K562 (cell line): ENCODE data around the gene TRABD. TPM values are rescaled to one million over a fixed set of nuclear protein-coding genes. Genes with fewer than 3 reads are reported as not detected.

Experiments
- ATAC-seq: fragments of 200-7000 bp; cut with Tn5 transposase; 3 replicates; pipeline ENCODE4 v1.9.1; 2020; ENCODE audit warnings: moderate library complexity
- BruUV-seq: library from RNA; stranded (reverse); fragments of 400-500 nt; replicated peaks from 2 replicates; lab custom pipeline; 2021; lab: Mats Ljungman, UMichigan
- CTCF ChIA-PET: fragments of 300-600 bp; formaldehyde crosslinking; extraction: SDS; loops from one replicate; lab custom pipeline; 2021; ENCODE audit warnings: low intra/inter-chr PET ratio; lab: Yijun Ruan, JAX
- POLR2A ChIA-PET: fragments of 300-600, 350-650 bp; sonication (Branson Sonifier 250); formaldehyde crosslinking; extraction: SDS; loops from one replicate; lab custom pipeline; 2021; ENCODE audit warnings: antibody characterized with exemption, inconsistent platforms; lab: Yijun Ruan, JAX
- DNase-seq, 4 experiments: peaks; one replicate each; pipeline versions ENCODE4 v3.0.0 to v3.0.0-alpha.2; 2011 to 2018; ENCODE audit warnings: low spot score in 3 of 4, mixed read lengths in 3 of 4; ENCODE audit errors: extremely low read depth in 1 of 4
- FAIRE-seq: peaks from 2 replicates; lab custom pipeline; 2011; peaks lifted over from hg19 to GRCh38; lab: Jason Lieb, UNC
- H2AFZ ChIP-seq: 2 replicates; pipeline ENCODE4 v1.6.0; 2011; ENCODE audit warnings: low read depth, low read length, control low read depth, inconsistent platforms
- H3K27ac ChIP-seq: fragments of 200-600 bp; 3 replicates; pipeline ENCODE4 v1.8.0; 2011; ENCODE audit warnings: low read depth, mild to moderate bottlenecking, control low read depth, inconsistent platforms, low read length, moderate library complexity, mixed read lengths; ENCODE audit errors: extremely low read depth
- H3K27me3 ChIP-seq, 2 experiments: fragments of 300-600 bp in 1 of 2; 2 replicates in 1 of 2; 3 replicates in 1 of 2; pipeline versions ENCODE4 v1.6.0 to v1.8.0; 2011; ENCODE audit warnings: inconsistent platforms in 2 of 2, low read length in 2 of 2, mild to moderate bottlenecking in 1 of 2, mixed read lengths in 1 of 2, moderate library complexity in 1 of 2; ENCODE audit not compliant: control insufficient read depth in 2 of 2, insufficient read depth in 2 of 2
- H3K36me3 ChIP-seq: fragments of 300-600 bp; 3 replicates; pipeline ENCODE4 v1.8.0; 2011; ENCODE audit warnings: mild to moderate bottlenecking, low read length, inconsistent platforms; ENCODE audit not compliant: control insufficient read depth, insufficient read depth
- H3K4me1 ChIP-seq, 2 experiments: fragments of 200-600 bp in 1 of 2; replicated peaks in 1 of 2; 2 replicates in 1 of 2; 3 replicates in 1 of 2; pipeline versions ENCODE4 v1.5.1 to v1.8.0; 2011; ENCODE audit warnings: inconsistent platforms in 2 of 2, low read length in 2 of 2, mild to moderate bottlenecking in 1 of 2, mixed read lengths in 1 of 2, moderate library complexity in 1 of 2; ENCODE audit not compliant: control insufficient read depth in 2 of 2, insufficient read depth in 2 of 2
- H3K4me2 ChIP-seq: 2 replicates; pipeline ENCODE4 v1.6.1; 2011; ENCODE audit warnings: low read length, control low read depth, inconsistent platforms, mixed read lengths; ENCODE audit not compliant: insufficient read depth
- H3K4me3 ChIP-seq: fragments of 200-600 bp; sonication (generic), shearing (Covaris generic); 2 replicates; pipeline ENCODE4 v1.5.1; 2016; ENCODE audit warnings: control low read depth, inconsistent platforms
- H3K79me2 ChIP-seq: fragments of 200-600 bp; 3 replicates; pipeline ENCODE4 v1.8.0; 2011; ENCODE audit warnings: low read length, inconsistent platforms; ENCODE audit not compliant: control insufficient read depth, insufficient read depth
- H3K9ac ChIP-seq, 2 experiments: 2 replicates each; pipeline versions ENCODE4 v1.6.0 to v1.6.1; 2011; ENCODE audit warnings: low read depth in 2 of 2, low read length in 2 of 2, control low read depth in 1 of 2, inconsistent platforms in 1 of 2, mild to moderate bottlenecking in 1 of 2, mixed read lengths in 1 of 2; ENCODE audit not compliant: insufficient read depth in 1 of 2
- H3K9me1 ChIP-seq: one replicate; pipeline ENCODE4 v1.6.0; 2011; ENCODE audit warnings: inconsistent platforms, mild to moderate bottlenecking, low read length, moderate library complexity; ENCODE audit not compliant: control insufficient read depth, insufficient read depth
- H3K9me3 ChIP-seq: replicated peaks from 2 replicates; pipeline ENCODE4 v1.5.1; 2011; ENCODE audit warnings: low read depth, low read length, inconsistent platforms; ENCODE audit not compliant: control insufficient read depth, insufficient read depth
- H4K20me1 ChIP-seq: replicated peaks from 2 replicates; pipeline ENCODE4 v1.6.1; 2011; ENCODE audit warnings: low read length, inconsistent platforms, mixed read lengths; ENCODE audit not compliant: control insufficient read depth, insufficient read depth
- CAMTA2 ChIP-seq: fragments of 250-450 bp; sonication (Bioruptor Pico); conservative IDR thresholded peaks from 2 replicates; pipeline ENCODE4 v1.5.1; 2022
- PHF8 ChIP-seq: fragments of 200-600 bp; sonication (generic); IDR thresholded peaks from 2 replicates; pipeline ENCODE4 v1.6.1; 2012; ENCODE audit warnings: mixed run types, mild to moderate bottlenecking, inconsistent platforms, low read length, moderate library complexity, borderline replicate concordance
- RHOXF2B ChIP-seq: fragments of 250-450 bp; sonication (Bioruptor Pico); conservative IDR thresholded peaks from 2 replicates; pipeline ENCODE4 v1.5.1; 2021
- SAFB2 ChIP-seq: fragments of 200-400 bp; formaldehyde crosslinking; IDR thresholded peaks from 2 replicates; pipeline ENCODE4 v1.6.1; 2018; ENCODE audit warnings: borderline replicate concordance, low read length, low read depth, moderate library complexity; ENCODE audit not compliant: severe bottlenecking
- SMARCB1 ChIP-seq: IDR thresholded peaks from 2 replicates; pipeline ENCODE4 v1.6.1; 2011; ENCODE audit warnings: improper control_type of control experiment, low read depth; ENCODE audit not compliant: insufficient read length
- STAG1 ChIP-seq: sonication (generic); formaldehyde crosslinking; IDR thresholded peaks from 2 replicates; pipeline ENCODE4 v1.5.0; 2020; ENCODE audit warnings: missing genetic modification reagents, borderline replicate concordance
- ZBED1 ChIP-seq: IDR thresholded peaks from 2 replicates; pipeline ENCODE4 v1.6.1; 2014
- ZNF655 ChIP-seq: fragments of 250-450 bp; sonication (Bioruptor Pico); IDR thresholded peaks from 2 replicates; pipeline ENCODE4 v1.5.0; 2021
- ZNF778 ChIP-seq: fragments of 450-650 bp; formaldehyde crosslinking; IDR thresholded peaks from 2 replicates; pipeline ENCODE4 v1.4.0; 2020; ENCODE audit warnings: mild to moderate bottlenecking, moderate library complexity
- WGBS: fragments of 100-300 bp; shearing (Covaris generic); methylation state at CpG from one replicate; pipeline ENCODE4 v1.1.6; 2016; ENCODE audit warnings: low coverage, mixed read lengths; ENCODE audit not compliant: insufficient coverage; ENCODE audit errors: missing lambda C conversion rate; 5-methylcytosine and 5-hydroxymethylcytosine counted together
- in situ Hi-C: fragments of 300-500 bp; cut with MboI; formaldehyde crosslinking; loops from 4 replicates; pipeline ENCODE4 v1.15.0; 2018; ENCODE audit warnings: inconsistent platforms, mixed read lengths
- intact Hi-C: fragments of 100-400 bp; cut with micrococcal nuclease; formaldehyde crosslinking; loops from 2 replicates; pipeline ENCODE4 v1.14.2; 2022
- polyA plus RNA-seq, 8 experiments: library from polyadenylated mRNA; depleted of rRNA in 4 of 8; stranded (reverse) in 5 of 8; unstranded in 3 of 8; fragments of >200 nt; fragmentation: Nextera tagmentation in 2 of 8; fragmentation: Illumina TruSeq in 1 of 8; extraction: Ambion mirVana in 2 of 8; extraction: Trizol in 1 of 8; gene quantifications; 2 replicates each; pipeline versions ENCODE4 v1.2.1 to v1.2.3, GENCODE V29; 2011 to 2014; ENCODE audit warnings: inconsistent platforms in 1 of 8, missing spikeins in 1 of 8
- total RNA-seq, 7 experiments: library from RNA; depleted of rRNA in 6 of 7; stranded (reverse); fragments of >200 nt in 6 of 7; fragmentation: Illumina TruSeq in 2 of 7; extraction: Trizol in 2 of 7; gene quantifications; 2 replicates each; pipeline versions ENCODE4 v1.2.1 to v1.2.3, GENCODE V29; 2011 to 2021; ENCODE audit warnings: low replicate concordance in 1 of 7
- TF ChIP-seq, protein P1 (sequence below): fragments of 250-450 bp; sonication (Bioruptor Pico); IDR thresholded peaks from 2 replicates; pipeline ENCODE4 v1.8.0; 2021; ENCODE audit warnings: mild to moderate bottlenecking, moderate library complexity
- TF ChIP-seq, protein P2 (sequence below): sonication (generic); formaldehyde crosslinking; IDR thresholded peaks from 2 replicates; pipeline ENCODE4 v1.8.1; 2023; ENCODE audit warnings: mild to moderate bottlenecking, missing genetic modification reagents
- TF ChIP-seq, protein P3 (sequence below), 3 experiments: fragments of 200-800 bp in 1 of 3; sonication (Bioruptor generic) in 1 of 3; sonication (generic) in 1 of 3; formaldehyde crosslinking in 1 of 3; IDR thresholded peaks; 2 replicates each; pipeline versions ENCODE4 v1.6.1 to v1.8.0; 2016 to 2022; ENCODE audit warnings: mild to moderate bottlenecking in 2 of 3, missing compliant biosample characterization in 2 of 3, missing genetic modification characterization in 2 of 3, missing genetic modification reagents in 1 of 3
- TF ChIP-seq, protein P4 (sequence below): sonication (generic); formaldehyde crosslinking; IDR thresholded peaks from 2 replicates; pipeline ENCODE4 v1.8.0; 2022; ENCODE audit warnings: missing genetic modification reagents, mild to moderate bottlenecking, moderate library complexity, borderline replicate concordance

The TRABD gene
- total and polyA plus RNA-seq, 9 of the 15 experiments (the other 6 are each of a cell fraction or from before 2014, with no cell fraction given) = 0.08 to 62.9 (median 14.0) TPM

GRCh38 chr22:50175191-50175461 is 10.6 kb upstream of the TRABD start:
- no TSS peak for BruUV-seq
- intact Hi-C loops (no loop called here), in situ Hi-C loops (no loop called here)
- TF ChIP-seq, protein P1, sequence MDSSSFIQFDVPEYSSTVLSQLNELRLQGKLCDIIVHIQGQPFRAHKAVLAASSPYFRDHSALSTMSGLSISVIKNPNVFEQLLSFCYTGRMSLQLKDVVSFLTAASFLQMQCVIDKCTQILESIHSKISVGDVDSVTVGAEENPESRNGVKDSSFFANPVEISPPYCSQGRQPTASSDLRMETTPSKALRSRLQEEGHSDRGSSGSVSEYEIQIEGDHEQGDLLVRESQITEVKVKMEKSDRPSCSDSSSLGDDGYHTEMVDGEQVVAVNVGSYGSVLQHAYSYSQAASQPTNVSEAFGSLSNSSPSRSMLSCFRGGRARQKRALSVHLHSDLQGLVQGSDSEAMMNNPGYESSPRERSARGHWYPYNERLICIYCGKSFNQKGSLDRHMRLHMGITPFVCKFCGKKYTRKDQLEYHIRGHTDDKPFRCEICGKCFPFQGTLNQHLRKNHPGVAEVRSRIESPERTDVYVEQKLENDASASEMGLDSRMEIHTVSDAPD (CRISPR knock-in tag) = no peak
- TF ChIP-seq SAFB2 = no peak
- no peak for TF ChIP-seq PHF8
- TF ChIP-seq, protein P2, sequence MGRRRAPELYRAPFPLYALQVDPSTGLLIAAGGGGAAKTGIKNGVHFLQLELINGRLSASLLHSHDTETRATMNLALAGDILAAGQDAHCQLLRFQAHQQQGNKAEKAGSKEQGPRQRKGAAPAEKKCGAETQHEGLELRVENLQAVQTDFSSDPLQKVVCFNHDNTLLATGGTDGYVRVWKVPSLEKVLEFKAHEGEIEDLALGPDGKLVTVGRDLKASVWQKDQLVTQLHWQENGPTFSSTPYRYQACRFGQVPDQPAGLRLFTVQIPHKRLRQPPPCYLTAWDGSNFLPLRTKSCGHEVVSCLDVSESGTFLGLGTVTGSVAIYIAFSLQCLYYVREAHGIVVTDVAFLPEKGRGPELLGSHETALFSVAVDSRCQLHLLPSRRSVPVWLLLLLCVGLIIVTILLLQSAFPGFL (CRISPR knock-in tag) = no peak
- no peak for TF ChIP-seq ZBED1
- TF ChIP-seq, protein P3, sequence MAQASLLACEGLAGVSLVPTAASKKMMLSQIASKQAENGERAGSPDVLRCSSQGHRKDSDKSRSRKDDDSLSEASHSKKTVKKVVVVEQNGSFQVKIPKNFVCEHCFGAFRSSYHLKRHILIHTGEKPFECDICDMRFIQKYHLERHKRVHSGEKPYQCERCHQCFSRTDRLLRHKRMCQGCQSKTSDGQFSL (CRISPR knock-in tag; IDR thresholded peaks at IDR 0.05) = no peak
- TF ChIP-seq, protein P3 (tag; IDR thresholded peaks at IDR 0.05) = no peak
- TF ChIP-seq ZNF655 = no peak
- TF ChIP-seq, protein P4, sequence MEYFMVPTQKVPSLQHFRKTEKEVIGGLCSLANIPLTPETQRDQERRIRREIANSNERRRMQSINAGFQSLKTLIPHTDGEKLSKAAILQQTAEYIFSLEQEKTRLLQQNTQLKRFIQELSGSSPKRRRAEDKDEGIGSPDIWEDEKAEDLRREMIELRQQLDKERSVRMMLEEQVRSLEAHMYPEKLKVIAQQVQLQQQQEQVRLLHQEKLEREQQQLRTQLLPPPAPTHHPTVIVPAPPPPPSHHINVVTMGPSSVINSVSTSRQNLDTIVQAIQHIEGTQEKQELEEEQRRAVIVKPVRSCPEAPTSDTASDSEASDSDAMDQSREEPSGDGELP = no peak
- TF ChIP-seq RHOXF2B = no peak
- TF ChIP-seq SMARCB1 = no peak
- TF ChIP-seq CAMTA2 (CRISPR knock-in tag) = no peak
- TF ChIP-seq ZNF778 (CRISPR knock-in tag) = no peak
- no peak for TF ChIP-seq STAG1 (CRISPR knock-in tag)
- H3K27ac ChIP-seq = no peak overlapping the region
- FAIRE-seq (no peak), DNase-seq (no peak), ATAC-seq (no peak)
- no peaks in the 10 kb centered on the region for H3K9me3 ChIP-seq
- no peaks in the 10 kb centered on the region for H3K27me3 ChIP-seq
- no peaks in the 10 kb centered on the region for H4K20me1 ChIP-seq
- H3K79me2 ChIP-seq = no peaks in the 10 kb centered on the region
- CTCF ChIA-PET = no interaction called here
- no peaks in the 10 kb centered on the region for H3K36me3 ChIP-seq
- WGBS = 83% methylated on average over 2 of the region's 6 CpGs
- H3K9me1 ChIP-seq = no peaks in the 10 kb centered on the region
- peaks cover 4 to 64% of the 10 kb centered on the region in 2 experiments; a peak in 2 of 5 replicates for H3K4me1 ChIP-seq
- H3K4me3 ChIP-seq = no peak overlapping the region
- POLR2A ChIA-PET = interaction anchor here (1.3 kb wide), 1 partner anchor 9 kb away, joined by 4 read pairs; no protein-coding TSS in a partner anchor
- no peak overlapping the region; a peak in 1 of 4 replicates for H3K9ac ChIP-seq
- H2AFZ ChIP-seq = no peak overlapping the region
- no peak overlapping the region for H3K4me2 ChIP-seq
